COLO668 (cell line): ENCODE measurements around the gene GPC2.
"Not testable (repeated sequence)": the region's sequence is repeated elsewhere in the genome, so short reads cannot be mapped to it uniquely, and the experiment has no call there.

ENCODE experiments used
- DNase-seq: peaks from one replicate; lab custom pipeline; 2025; ENCODE audit not compliant: unreplicated experiment; lab: John Stamatoyannopoulos, UW

The GPC2 gene

GRCh38 chr7:100153708-100154535, 23.3 kb downstream of the GPC2 start:
- no peak for DNase-seq

- no peak for DNase-seq
These were observed 24.1 kb downstream of the GPC2 start for GRCh38 chr7:100152937-100153666.

GRCh38 chr7:100152404-100152803, 24.8 kb downstream of the GPC2 start:
- no peak for DNase-seq

- peak; percentile 98 for DNase-seq
These were observed 28.4 kb downstream of the GPC2 start, which contains the start of gene LAMTOR4 for GRCh38 chr7:100148559-100149328. LAMTOR4 (plus strand) TSS chr7:100148918; CDS start chr7:100148973, 55 bp downstream.

GRCh38 chr7:100148225-100148558, 29.0 kb downstream of the GPC2 start:
- DNase-seq: no peak

GRCh38 chr7:100147278-100147677, 29.9 kb downstream of the GPC2 start:
- DNase-seq: no peak

- not testable (repeated sequence) for DNase-seq
These were observed 30.8 kb downstream of the GPC2 start for GRCh38 chr7:100146350-100146749.

GRCh38 chr7:100142461-100142860, 34.7 kb downstream of the GPC2 start:
- DNase-seq: no peak

GRCh38 chr7:100141555-100141949, 35.6 kb downstream of the GPC2 start:
- DNase-seq: no peak

- peak; percentile 32 for DNase-seq
These were observed 39.1 kb downstream of the GPC2 start for GRCh38 chr7:100137851-100138760.

GRCh38 chr7:100132697-100133151, 44.5 kb downstream of the GPC2 start:
- DNase-seq: peak; percentile 63

GRCh38 chr7:100132126-100132525, 45.1 kb downstream of the GPC2 start:
- DNase-seq: no peak

GRCh38 chr7:100130608-100131453, 46.4 kb downstream of the GPC2 start:
- peak; percentile 81 for DNase-seq

- peak; percentile 46 for DNase-seq
These were observed 47.0 kb downstream of the GPC2 start for GRCh38 chr7:100130220-100130607.

GRCh38 chr7:100128637-100128963, 48.6 kb downstream of the GPC2 start:
- DNase-seq: no peak

GRCh38 chr7:100127866-100128636, 49.1 kb downstream of the GPC2 start:
- peak; percentile 24 for DNase-seq

GRCh38 chr7:100126931-100127865, 50.0 kb downstream of the GPC2 start, which contains the start of gene MBLAC1:
MBLAC1 (plus strand) TSS chr7:100126967; CDS start chr7:100127396, 429 bp downstream.
- DNase-seq: peak; percentile 92
